ENCODE measurements around the gene SCN8A.

Gene SCN8A

GRCh38 chr12:51672334-51672733 is 81.3 kb downstream of the SCN8A start:
- DNase-seq, result no peak

- no peak for DNase-seq
Observed at GRCh38 chr12:51675071-51675803, 84.2 kb downstream of the SCN8A start.

DNA sequence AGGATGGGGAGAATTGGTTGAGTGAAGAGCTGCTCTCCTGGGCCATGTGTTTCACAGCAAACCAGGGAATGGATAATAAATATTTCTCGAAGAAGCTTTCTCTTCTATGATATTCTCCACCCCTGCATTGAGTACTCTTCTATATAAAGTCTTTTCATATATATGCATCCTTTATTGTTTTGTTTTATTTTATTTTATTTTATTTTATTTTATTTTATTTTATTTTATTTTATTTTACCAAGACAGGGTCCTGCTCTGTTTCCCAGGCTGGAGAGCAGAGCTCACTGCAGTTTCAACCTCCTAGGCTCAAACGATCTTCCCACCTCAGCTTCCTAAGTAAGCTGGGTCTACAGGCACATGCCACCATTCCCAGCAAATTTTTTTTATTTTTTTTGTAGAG is 85.8 kb downstream of the SCN8A start:
- no peak for DNase-seq

GRCh38 chr12:51677284-51677968 is 86.4 kb downstream of the SCN8A start:
- DNase-seq, result no peak

- no peak for DNase-seq
Observed at GRCh38 chr12:51678086-51678724, 87.2 kb downstream of the SCN8A start.

- DNase-seq, result no peak
Observed at GRCh38 chr12:51682981-51683380, 91.9 kb downstream of the SCN8A start.

DNA sequence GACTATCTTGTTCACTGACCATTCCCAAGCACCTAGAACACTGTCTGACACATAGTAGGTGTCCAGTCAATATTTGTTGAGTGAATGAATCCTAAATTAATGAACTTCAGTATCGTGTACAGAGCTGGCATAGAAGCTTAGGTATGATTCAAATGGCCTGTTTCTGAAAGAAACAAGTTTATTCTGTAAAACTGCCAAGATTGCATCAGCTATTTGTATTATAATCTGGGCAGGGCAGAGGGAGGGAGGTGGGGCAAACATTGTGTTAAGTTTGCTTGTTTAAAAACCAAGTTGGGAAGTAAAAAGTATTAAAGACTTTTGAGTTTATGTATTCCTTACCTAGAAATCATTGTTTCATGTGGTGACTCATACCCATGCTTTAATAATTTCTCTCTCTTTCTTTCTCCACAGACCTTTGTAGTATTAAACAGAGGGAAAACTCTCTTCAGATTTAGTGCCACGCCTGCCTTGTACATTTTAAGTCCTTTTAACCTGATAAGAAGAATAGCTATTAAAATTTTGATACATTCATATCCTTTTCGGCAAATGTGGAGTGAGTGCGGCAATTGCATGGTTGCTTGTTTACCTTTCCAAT is 92.8 kb downstream of the SCN8A start:
- DNase-seq, result no peak

- no peak for DNase-seq
Observed at GRCh38 chr12:51686727-51687126, 95.7 kb downstream of the SCN8A start.

DNA sequence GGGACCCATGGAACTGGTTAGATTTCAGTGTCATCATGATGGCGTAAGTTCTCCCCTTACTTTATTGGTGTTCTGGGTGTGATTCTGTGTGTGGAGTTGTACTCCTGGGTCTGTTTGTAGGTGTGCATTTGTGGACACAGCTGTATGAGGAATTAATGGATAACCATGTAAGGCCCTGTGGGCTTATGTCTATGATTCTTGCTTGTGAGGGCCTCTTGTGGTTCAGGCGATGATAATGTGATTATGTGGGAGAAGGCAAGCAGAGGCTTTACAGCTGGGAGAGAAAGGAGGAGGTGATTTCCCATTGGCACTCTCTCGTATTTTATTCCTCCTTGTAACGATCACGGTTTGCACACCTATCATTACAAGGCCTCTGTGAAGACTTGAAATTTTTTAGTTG is 96.1 kb downstream of the SCN8A start:
- no peak for DNase-seq

GRCh38 chr12:51687614-51688013 is 96.6 kb downstream of the SCN8A start:
- DNase-seq, result no peak

DNA sequence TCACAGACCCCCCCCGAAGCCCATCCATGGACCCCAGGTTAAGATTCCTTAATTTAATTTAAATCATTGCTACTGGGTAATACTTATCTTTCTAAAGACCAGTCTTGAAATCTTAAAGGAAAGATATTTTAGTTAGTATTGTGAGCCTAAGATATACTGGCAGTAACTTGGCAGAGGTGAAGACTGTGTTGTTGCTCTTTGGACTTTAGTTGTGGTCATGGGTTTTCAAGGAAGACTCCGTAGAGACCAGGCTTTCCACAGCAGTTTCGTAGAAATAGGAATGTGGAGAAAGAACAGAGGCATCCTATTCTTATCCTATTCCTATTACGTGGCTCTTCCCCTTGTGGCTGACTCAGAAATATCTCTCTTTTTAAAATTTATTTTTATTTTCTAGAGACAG is 99.0 kb downstream of the SCN8A start:
- no peak for DNase-seq

- DNase-seq, result no peak
Observed at GRCh38 chr12:51692016-51692415, 101.0 kb downstream of the SCN8A start.

DNA sequence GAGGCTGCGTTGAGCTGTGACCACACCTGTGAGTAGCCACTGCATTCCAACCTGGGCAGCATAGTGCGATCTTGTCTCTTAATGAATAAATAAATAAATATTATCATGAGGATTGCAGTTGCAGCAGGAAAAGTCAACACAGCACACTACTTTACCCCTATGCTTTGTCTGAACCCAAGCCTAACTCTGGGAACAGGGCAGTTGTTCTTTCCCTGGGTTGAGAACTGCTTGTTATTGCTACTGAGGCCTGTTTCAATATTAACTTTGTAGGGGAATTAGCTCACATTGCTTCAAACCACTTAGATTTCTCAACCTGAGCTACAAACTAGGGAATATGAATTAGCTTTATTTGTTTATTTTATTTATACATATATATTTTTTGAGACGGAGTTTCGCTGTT is 102.5 kb downstream of the SCN8A start:
- no peak for DNase-seq

DNA sequence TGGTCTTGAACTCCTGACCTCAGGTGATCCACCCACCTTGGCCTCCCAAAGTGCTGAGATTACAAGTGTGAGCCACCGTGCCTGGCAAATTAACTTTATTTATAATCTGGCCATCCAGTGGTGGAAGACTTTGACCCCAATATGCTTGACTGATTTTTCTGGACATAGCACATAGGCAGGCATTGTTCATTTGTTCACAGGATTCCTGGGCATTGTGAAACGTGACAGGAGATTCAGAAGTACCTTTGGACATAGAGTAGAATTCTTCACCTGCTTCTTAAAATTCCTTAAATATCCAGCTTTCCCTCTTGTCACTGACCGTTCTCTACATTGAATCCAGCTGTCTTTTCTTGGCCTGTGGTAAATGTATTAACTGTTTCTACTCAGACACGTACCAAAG is 103.1 kb downstream of the SCN8A start:
- no peak for DNase-seq

GRCh38 chr12:51695241-51696010 is 104.4 kb downstream of the SCN8A start:
- no peak for DNase-seq

DNA sequence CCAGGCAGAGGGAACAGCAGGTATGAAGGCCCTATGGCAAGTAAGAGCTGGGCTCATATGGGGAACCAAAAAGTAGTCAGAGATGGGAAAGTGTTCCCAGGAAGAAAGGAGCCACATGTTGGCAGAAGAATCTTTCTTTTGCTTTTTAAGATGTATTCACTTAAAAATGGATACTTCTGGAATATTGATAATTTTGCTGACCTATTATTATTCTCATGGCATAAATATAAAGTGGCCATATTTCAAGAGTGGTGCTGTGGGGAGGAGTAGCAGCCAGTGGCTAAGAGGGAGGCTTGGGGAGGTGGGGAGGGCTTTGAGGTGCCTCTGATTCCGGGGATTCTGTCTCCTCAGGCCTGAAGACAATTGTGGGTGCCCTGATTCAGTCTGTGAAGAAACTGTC is 108.2 kb downstream of the SCN8A start:
- DNase-seq, result no peak

DNA sequence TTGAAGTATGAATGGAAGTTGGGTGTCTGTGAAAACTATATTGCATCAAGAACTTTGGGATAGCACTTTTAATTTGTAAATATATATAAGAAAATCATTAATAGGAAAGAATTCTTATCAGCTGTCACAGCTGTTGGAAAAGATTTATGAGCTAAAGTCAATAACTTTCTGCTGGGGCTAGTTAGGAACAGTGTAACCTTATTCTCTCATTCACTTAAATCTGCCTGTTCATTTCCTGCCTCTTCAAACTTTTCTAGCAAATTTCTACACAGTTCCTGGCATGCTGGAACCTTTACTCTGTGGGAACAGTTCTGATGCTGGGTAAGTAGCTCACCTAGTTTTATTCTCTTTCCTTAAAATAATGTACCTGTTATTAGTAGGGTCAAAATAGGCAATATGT is 109.9 kb downstream of the SCN8A start:
- DNase-seq, result no peak

- DNase-seq, result no peak
Observed at GRCh38 chr12:51702587-51702986, 111.6 kb downstream of the SCN8A start.

- DNase-seq, result no peak
Observed at GRCh38 chr12:51705450-51705849, 114.4 kb downstream of the SCN8A start.

- DNase-seq, result no peak
Observed at GRCh38 chr12:51706206-51706605, 115.2 kb downstream of the SCN8A start.

DNA sequence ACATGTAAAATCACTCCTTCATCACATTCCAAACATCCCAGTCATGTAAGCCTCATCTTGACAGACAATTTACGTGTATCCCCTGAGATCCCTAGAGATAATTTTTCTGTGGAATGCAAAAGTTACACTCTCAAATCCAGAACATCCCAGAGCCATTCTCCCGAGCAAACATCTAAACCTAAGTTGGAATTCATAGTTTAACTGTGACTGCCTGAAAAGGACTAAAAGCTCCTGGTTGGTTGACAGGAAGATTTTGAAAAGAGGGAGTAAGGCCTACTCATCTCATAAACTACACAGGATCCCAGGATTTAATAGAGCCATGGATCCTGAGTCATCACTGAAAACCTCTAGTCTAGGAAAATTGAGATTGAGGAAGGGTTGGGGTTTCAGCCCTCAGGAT is 123.6 kb downstream of the SCN8A start:
- no peak for DNase-seq

DNA sequence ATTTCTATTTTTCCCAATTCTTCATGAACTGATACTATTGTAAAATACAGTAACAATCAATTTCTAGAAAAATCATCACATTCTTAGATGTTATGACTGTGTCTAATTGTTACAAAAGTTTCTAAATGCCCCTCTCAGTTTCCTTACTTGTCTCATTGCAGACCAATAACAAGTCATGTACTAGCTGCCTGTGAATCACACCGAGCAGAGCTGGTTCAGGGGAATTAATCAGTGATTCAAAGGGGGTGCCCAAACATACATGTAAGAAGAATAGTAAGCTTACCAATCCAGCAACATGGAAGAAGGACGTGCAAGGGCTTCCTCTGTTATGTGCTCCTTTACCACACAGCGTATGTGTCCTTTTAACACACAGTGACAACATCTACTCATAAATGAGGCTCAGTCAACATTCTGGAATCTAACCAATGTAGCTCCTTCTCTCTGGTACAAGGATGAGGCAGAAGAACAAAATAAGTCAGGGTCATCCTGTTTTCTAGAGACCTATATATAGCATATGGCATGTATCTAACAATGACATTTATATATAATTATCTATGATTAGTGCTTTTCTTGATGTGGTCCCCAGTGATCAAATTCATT is 126.4 kb downstream of the SCN8A start:
- DNase-seq, result no peak

All from central memory CD4-positive, alpha-beta T cell (primary cell).